Measurements from ENCODE around the gene SLC6A19.

DNA sequence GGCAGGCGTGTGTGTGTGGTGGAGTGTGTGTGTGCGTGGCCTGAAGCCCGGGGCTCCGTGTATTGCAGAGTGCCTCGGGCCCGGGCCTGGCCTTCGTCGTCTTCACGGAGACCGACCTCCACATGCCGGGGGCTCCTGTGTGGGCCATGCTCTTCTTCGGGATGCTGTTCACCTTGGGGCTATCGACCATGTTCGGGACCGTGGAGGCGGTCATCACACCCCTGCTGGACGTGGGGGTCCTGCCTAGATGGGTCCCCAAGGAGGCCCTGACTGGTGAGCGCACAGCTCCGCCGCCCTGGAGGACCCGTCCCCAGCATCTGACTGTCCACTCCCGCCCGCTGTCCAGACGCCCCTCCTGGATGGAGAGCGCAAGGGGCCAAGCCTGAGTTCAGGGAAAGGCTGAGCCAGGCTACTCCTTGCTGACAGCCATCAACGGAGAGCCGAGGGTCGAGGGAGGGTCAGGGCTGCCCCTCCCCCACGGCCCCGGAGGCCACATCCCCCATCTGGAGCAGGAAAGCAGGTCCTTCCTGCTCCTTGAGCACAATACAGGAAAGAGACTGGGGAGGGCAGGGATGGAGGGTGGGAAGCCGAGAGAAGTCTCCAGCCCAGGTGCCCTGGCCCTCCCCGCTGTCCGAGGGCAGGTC is 42.2 kb downstream of the SLC6A19 start:
- no peak for TF ChIP-seq POLR2A (IDR thresholded peaks at IDR 0.05)
- no peak for TF ChIP-seq CTCF (IDR thresholded peaks at IDR 0.05)
- no peak for TF ChIP-seq POLR2AphosphoS5 (IDR thresholded peaks at IDR 0.05)

Data from prostate gland (tissue), 2 donors.